ENCODE data around the gene CMPK2.
A peak's percentile ranks its signal among the peaks of the same experiment; 100 is the strongest.
"Not testable (repeated sequence)": the region's sequence is repeated elsewhere in the genome, so short reads cannot be mapped to it uniquely, and the experiment has no call there.

The CMPK2 gene

DNA sequence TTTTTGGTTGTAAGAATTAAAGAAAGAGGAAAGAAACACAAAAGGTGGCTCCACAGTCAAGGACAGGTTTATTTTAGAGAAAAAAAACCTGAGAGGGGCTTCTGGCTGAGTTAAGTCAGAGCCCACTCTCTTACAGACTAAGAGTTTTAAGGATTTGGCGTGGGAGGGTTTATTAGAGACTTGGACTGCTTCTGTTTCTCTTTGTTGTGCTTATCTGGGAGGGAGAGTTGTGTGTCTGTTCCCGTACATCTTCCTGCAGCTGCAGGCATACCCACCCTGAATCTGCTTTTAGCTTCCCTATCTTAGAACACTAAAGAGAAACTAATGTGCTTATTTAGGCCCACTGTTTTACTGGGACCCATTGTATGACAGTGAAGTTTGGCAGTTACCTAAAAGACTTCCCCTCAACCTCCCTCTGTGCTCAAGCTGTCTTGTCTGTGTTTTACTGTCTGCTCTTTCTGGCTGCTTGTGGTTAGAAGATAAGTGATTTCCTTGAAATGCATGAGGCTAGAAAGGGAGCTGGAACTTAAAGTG, 14.6 kb upstream of the CMPK2 start:
- DNase-seq (ENCODE audit: low read depth in 2 of 2): no peak

GRCh38 chr2:6879011-6879410, 13.3 kb upstream of the CMPK2 start:
- DNase-seq (ENCODE audit: low read depth in 2 of 2): no peak

- DNase-seq (ENCODE audit: low read depth in 2 of 2): no peak
Measured at GRCh38 chr2:6878549-6878948, 12.8 kb upstream of the CMPK2 start.

DNA sequence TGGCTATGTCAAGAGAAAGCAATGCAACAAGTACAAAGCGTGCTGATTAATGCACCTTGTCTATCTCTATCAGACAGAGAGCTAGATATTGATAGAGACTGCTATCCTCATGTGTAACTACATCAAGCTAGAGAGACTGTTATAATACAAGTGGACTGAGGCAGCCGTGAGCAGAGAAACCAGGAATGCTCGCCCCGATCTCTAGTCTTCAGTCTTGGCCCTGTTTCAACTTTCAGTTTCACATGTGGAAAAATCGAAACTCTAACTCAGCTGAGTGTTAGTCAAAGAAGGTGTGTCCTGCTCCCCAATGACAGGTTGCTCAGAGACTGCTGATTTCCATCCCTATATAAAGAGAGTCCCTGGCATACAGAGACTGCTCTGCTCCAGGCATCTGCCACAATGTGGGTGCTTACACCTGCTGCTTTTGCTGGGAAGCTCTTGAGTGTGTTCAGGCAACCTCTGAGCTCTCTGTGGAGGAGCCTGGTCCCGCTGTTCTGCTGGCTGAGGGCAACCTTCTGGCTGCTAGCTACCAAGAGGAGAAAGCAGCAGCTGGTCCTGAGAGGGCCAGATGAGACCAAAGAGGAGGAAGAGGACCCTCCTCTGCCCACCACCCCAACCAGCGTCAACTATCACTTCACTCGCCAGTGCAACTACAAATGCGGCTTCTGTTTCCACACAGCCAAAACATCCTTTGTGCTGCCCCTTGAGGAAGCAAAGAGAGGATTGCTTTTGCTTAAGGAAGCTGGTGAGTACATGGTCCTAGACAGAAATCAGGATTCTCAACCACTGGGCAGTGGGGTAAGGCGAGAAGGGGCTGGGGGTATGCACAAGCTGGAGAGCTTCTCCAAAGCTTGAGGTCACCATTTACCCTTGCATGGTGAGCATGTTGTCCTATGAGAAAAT, 11.9 kb upstream of the CMPK2 start, which contains the start of gene RSAD2:
Gene RSAD2, plus strand, starts transcription at position 376 of the 903 bp plus-strand sequence. Its CDS starts 24 bp downstream, at position 400.
- DNase-seq (ENCODE audit: low read depth in 2 of 2): no peak

GRCh38 chr2:6876309-6876708, 10.6 kb upstream of the CMPK2 start:
- no peak for DNase-seq (ENCODE audit: low read depth in 2 of 2)

DNA sequence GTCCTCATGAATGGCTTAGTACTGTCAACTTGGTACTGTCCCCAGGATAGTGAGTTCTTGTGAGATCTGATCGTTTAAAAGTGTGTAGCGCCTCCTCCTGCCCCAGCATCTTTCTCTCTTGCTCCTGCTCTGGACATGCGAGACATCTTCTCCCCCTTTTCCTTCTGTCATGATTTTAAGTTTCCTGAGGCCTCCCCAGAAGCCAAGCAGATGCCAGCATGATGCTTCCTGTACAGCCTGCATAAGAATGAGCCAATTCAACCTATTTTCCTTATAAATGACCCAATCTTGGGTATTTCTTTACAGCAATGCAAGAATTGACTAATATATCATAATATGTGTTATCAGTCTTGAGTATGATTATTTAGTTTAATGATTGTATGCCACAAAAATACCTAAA, 8.3 kb upstream of the CMPK2 start:
- no peak for DNase-seq (ENCODE audit: low read depth in 2 of 2)

DNA sequence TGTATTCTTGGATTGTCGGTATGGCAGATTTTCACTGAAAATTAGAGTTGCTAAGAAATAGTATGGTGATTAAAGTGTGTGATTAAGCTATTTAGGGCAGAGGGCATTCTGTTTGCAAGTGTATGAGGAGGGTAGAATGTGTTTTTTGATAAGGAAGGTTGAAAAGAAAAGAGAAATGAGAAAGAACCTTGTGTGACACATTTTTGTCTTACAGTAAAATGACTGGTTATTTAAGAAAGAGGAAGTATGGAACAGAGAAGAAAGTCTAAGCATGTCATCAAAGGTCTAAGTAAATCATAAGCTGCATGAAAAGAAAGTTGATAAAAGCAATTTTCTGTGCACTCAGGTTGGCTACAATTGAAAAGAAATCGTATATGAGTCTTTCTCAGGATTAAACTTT, 6.7 kb upstream of the CMPK2 start:
- no peak for DNase-seq (ENCODE audit: low read depth in 2 of 2)

DNA sequence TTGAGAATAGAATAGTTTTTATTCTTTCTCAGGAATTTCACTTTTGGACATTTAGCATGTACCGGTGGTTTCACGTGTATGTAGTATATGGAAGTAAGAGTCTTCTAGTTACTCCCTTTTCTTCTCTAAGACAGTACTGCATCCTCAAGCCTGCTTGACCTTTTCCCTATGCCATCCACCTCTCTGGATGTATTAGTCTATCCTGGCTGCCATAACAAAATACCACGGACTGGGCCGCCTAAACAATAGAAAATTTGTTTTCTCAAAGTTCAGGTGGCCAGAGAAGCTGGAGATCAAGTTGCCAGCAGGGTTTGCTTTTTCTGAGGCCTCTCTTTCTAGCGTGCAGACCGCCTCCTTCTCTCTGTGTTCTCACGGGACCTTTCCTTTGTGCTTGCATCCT, 1.3 kb upstream of the CMPK2 start:
- no peak for DNase-seq (ENCODE audit: low read depth in 2 of 2)

- DNase-seq (ENCODE audit: low read depth in 2 of 2): no peak
Measured at GRCh38 chr2:6866275-6866671, 566 bp upstream of the CMPK2 start.

DNA sequence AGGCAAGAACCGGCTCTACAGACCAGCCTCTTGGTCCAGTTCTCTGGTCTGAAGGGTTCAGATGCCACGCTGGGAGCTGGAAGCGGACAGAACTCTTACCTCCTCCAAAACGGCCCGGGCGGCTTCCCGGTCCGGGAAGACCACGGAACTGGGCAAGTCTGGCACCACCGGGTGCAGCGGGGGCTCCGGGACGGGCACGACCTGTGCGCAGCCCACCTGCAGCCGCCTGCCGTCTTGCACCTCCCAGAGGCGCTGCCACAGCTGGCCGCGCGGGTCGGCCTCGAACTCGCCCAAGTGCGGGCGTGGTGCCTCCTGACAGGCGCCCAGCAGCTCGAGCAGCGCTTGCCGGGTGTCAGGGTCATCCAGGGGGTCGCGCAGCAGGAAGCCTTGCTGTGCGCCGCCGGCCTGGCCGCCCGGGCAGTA, 773 bp downstream of the CMPK2 start:
- DNase-seq (ENCODE audit: low read depth in 2 of 2): peak in 1 of 2 donors; percentile 20

DNA sequence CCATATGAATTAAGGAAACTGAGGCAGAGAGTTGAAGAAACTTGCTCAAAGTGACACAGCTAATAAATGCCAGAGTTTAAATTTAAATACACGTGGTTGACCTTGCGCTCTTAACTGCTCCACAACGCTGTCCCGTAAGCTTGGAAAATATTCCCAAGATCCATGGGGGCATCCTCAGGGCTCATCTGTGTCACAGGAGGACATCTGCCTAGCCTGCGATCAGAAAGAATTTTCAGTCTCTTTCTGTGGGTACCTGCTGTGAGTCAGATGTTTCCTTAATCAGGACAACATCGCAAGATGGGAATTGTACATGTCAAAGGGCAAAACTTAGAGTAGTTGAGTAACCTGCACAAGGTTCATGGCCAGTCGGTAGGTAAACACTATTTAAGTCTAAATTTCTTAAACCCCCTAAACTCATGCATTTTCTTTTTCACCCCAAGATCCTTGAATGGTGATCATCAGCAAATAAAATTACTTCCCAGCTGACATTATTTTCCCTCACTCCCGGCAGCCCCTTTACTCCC, 1.4 kb downstream of the CMPK2 start:
- no peak for DNase-seq (ENCODE audit: low read depth in 2 of 2)

DNA sequence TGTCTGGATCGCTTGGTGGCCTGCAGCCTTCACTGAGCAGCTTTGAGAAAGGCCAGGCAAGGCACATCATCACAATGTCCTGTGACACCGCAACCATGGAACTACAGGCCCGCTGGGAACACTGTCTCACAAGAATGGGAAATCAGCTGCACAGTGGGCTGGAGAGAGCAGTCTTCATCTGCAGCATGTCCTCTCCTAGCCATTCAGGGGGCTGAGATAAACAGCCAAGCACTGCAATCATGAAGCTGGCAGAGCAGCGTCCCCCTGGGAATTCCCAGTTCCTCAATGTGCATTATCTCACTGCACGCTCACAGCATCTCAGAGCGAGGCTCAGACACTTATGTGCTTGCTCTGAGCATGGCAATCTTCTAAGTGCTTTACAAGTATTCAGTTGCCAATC, 1.9 kb downstream of the CMPK2 start:
- DNase-seq (ENCODE audit: low read depth in 2 of 2): no peak

DNA sequence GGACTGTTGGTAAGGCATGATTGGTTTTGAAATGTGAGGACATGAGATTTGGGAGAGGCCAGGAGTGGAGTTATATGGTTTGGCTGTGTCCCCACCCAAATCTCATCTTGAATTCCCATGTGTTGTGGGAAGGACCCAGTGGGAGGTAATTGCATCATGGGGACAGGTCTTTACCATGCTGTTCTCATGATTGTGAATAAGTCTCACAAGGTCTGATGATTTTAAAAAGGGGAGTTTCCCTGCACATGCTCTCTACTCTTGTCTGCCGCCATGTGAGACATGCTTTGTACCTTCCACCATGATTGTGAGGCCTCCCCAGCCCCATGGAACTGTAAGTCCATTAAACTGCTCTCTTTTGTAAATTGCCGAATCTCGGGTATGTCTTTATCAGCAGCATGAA, 5.4 kb downstream of the CMPK2 start:
- DNase-seq (ENCODE audit: low read depth in 2 of 2): no peak

GRCh38 chr2:6858466-6859027, 7.2 kb downstream of the CMPK2 start:
- not testable (repeated sequence) for DNase-seq (ENCODE audit: low read depth in 2 of 2)

GRCh38 chr2:6856548-6856920, 9.2 kb downstream of the CMPK2 start:
- no peak for DNase-seq (ENCODE audit: low read depth in 2 of 2)

- no peak for DNase-seq (ENCODE audit: low read depth in 2 of 2)
Measured at GRCh38 chr2:6855860-6856547, 9.7 kb downstream of the CMPK2 start.

GRCh38 chr2:6854416-6854815, 11.3 kb downstream of the CMPK2 start:
- no peak for DNase-seq (ENCODE audit: low read depth in 2 of 2)

DNA sequence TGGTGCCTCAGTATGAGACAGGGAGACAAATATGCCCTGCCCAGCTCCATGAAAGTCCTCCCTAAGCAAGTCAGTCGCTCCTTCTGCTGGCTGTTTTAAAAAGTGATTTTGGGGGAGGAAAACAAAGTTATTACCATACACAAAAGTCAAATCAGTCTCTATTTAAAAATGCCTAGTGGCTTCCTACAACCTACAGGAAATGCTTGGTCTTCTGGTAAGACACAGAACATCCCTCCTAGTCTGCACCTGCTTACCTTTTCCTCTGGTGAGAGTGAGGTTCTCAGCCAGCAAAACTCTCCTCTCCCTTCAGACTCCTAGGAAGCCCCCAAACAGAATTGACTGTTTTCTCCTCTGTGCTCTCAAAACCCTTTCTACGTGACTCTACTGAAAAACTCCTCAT, 13.5 kb downstream of the CMPK2 start:
- DNase-seq (ENCODE audit: low read depth in 2 of 2): no peak

DNA sequence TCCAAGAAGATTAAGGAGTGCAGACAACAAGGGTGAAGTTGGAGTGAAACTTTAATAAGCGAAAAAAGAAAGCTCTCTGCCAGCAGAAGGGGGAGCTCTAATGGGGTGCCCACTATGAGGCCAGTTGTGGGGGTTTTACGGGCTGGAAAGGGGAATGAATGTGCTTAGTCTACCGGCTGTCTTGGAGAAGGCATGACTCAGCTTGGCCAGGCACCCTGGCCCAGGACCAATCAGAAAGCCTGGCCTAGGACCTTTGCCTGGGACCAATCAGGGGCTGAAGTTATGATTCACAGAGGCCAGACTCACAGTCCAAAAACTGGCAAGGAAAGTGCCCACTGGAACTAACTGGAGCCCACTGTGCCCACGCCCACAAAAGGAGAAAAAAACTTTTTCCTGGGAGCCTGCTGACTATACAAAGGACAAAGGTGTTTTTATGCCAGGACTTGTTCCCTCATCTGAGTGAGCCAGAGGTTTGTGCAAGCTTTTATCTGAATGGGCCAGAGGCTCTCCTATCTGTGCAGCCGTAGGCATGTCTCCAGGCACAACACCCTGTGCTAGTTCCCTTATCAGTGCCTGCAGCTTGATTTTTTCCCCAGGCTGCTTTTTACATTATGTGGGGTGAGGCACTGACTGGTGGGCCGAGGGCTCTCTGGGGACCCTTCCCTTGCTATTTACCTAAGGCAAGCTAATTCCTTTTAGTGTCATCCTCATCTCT, 18.6 kb downstream of the CMPK2 start:
- no peak for DNase-seq (ENCODE audit: low read depth in 2 of 2)

- no peak for DNase-seq (ENCODE audit: low read depth in 2 of 2)
Measured at GRCh38 chr2:6846540-6846939, 19.2 kb downstream of the CMPK2 start.

- no peak for DNase-seq (ENCODE audit: low read depth in 2 of 2)
Measured at GRCh38 chr2:6845903-6846302, 19.8 kb downstream of the CMPK2 start.

GRCh38 chr2:6845312-6845711, 20.4 kb downstream of the CMPK2 start:
- DNase-seq (ENCODE audit: low read depth in 2 of 2): no peak
